Activated CD4-positive, alpha-beta T cell treated with anti-CD3 and anti-CD28 coated beads, Interleukin-2, amount 50 U/mL, for 1 hour (primary cell): ENCODE results near the gene RFXAP.

Source experiments
- DNase-seq: peaks from one replicate; pipeline ENCODE4 v3.0.0-alpha.2; 2020

The RFXAP gene

GRCh38 chr13:36817996-36818803 lies 822 bp upstream of the RFXAP start:
- no peak for DNase-seq

- DNase-seq, result peak; percentile 30
Measured at GRCh38 chr13:36819739-36820090, 693 bp downstream of the RFXAP start.

GRCh38 chr13:36820222-36820621 lies 1.2 kb downstream of the RFXAP start:
- DNase-seq, result no peak

- no peak for DNase-seq
Measured at GRCh38 chr13:36822785-36823184, 3.8 kb downstream of the RFXAP start.

- no peak for DNase-seq
Measured at GRCh38 chr13:36829753-36830152, 10.7 kb downstream of the RFXAP start.

GRCh38 chr13:36831291-36831690 lies 12.3 kb downstream of the RFXAP start:
- no peak for DNase-seq

- DNase-seq, result no peak
Measured at GRCh38 chr13:36834299-36834698, 15.3 kb downstream of the RFXAP start.

GRCh38 chr13:36837354-36838092 lies 18.5 kb downstream of the RFXAP start:
- no peak for DNase-seq

- DNase-seq, result no peak
Measured at GRCh38 chr13:36839281-36839680, 20.3 kb downstream of the RFXAP start.

GRCh38 chr13:36839981-36840380 lies 21.0 kb downstream of the RFXAP start:
- no peak for DNase-seq

GRCh38 chr13:36840718-36841250 lies 21.8 kb downstream of the RFXAP start:
- DNase-seq, result no peak

- no peak for DNase-seq
Measured at GRCh38 chr13:36841391-36841790, 22.4 kb downstream of the RFXAP start.

- DNase-seq, result no peak
Measured at GRCh38 chr13:36847606-36848005, 28.6 kb downstream of the RFXAP start.

- no peak for DNase-seq
Measured at GRCh38 chr13:36848199-36848982, 29.4 kb downstream of the RFXAP start.

GRCh38 chr13:36850790-36851438 lies 31.9 kb downstream of the RFXAP start:
- no peak for DNase-seq

- DNase-seq, result no peak
Measured at GRCh38 chr13:36857253-36857652, 38.2 kb downstream of the RFXAP start.

GRCh38 chr13:36858290-36858689 lies 39.3 kb downstream of the RFXAP start:
- no peak for DNase-seq

GRCh38 chr13:36859259-36859658 lies 40.2 kb downstream of the RFXAP start:
- DNase-seq, result no peak

- no peak for DNase-seq
Measured at GRCh38 chr13:36862002-36862685, 43.1 kb downstream of the RFXAP start.

GRCh38 chr13:36862722-36863121 lies 43.7 kb downstream of the RFXAP start:
- DNase-seq, result no peak

GRCh38 chr13:36865265-36865664 lies 46.2 kb downstream of the RFXAP start:
- no peak for DNase-seq

GRCh38 chr13:36866232-36866631 lies 47.2 kb downstream of the RFXAP start:
- DNase-seq, result no peak
